ENCODE data around the gene TMEM203. TPM values are rescaled to one million over a fixed set of nuclear protein-coding genes. Genes with fewer than 3 reads are reported as not detected.

Gene TMEM203
- total and polyA plus RNA-seq, 10 of the 15 experiments (the other 5 are each of a cell fraction or from before 2014, with no cell fraction given) = 7.2 to 68.1 (median 33.8) TPM

DNA sequence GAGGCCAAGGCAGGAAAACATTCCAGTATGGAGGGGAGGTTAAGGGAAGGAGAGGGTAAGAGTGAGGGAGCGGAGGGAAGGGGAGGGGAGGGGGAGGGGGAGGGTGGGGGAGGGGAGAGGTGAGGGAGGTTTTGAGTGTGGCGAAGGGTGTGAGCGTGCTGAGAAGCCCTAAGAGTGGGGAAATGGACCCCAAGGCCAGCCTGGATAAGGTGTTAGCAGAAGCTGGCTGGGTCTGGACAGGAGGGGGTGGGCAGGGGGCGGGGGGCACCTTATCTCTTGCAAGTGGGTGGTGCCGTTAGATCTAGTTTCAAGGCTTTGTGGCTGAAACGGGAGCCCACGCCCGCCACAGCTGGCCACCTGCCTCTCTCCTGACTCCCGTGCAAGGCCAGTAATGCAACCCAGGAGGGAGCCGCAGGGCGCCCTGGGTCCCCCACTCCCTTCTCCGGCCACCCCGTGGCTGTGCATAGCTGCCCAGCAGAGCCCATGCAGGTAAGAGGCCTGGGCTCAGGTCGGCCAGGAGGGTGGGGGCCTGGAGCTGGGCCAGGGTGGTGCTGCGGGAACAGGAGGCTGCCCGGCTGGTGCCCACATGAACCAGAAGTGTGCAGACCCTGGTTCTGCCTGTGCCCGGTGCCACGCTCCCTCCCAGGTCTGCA, 22.5 kb upstream of the TMEM203 start:
- 40% methylated on average over 14 of the region's 18 CpGs for WGBS (ENCODE audit: insufficient coverage, insufficient replicate concordance, low lambda C conversion rate, missing lambda C conversion rate)
- Histone ChIP-seq H2AFZ (ENCODE audit: control insufficient read depth, low read depth, low read length) (no peak overlapping the region), H3K9ac (ENCODE audit: control insufficient read depth, insufficient read depth, low read length) (no peak overlapping the region), H3K4me1 (ENCODE audit: control insufficient read depth, insufficient read depth, low read length) (peaks cover 12% of the 10 kb centered on the region), H3K4me2 (ENCODE audit: control insufficient read depth, insufficient read depth) (no peak overlapping the region), H4K20me1 (ENCODE audit: control insufficient read depth, insufficient read depth) (no peaks in the 10 kb centered on the region), H3K27ac (ENCODE audit: control insufficient read depth, insufficient read depth) (no peak overlapping the region), H3K36me3 (ENCODE audit: control insufficient read depth in 2 of 2, insufficient read depth in 2 of 2, low read length in 1 of 2) (no peaks in the 10 kb centered on the region), H3K27me3 (replicated peaks in 1 of 2; ENCODE audit: control insufficient read depth in 2 of 2, insufficient read depth in 2 of 2, low read length in 1 of 2) (no peaks in the 10 kb centered on the region), H3K4me3 (no peak overlapping the region), H3K9me3 (replicated peaks; ENCODE audit: control insufficient read depth, insufficient read depth, low read length) (no peaks in the 10 kb centered on the region), H3K79me2 (ENCODE audit: control insufficient read depth, insufficient read depth, low read length) (no peaks in the 10 kb centered on the region)
- no peak for FAIRE-seq
- no TSS peak for BruUV-seq (replicated peaks)
- CTCF ChIA-PET = interaction anchor here (0.6 to 6.4 kb wide), 20 partner anchors 11 to 277 kb away, joined by 3 to 52 read pairs (median 5); partner anchors contain the start of genes ANAPC2, LRRC26, SSNA1 and TUBB4B
- DNase-seq (ENCODE audit: low read depth, low spot score) = no peak
- TF ChIP-seq CHD4 (IDR thresholded peaks at IDR 0.05) (no peak), RFX5 (IDR thresholded peaks at IDR 0.05; ENCODE audit: low read depth, low read length) (no peak), PAX5 (IDR thresholded peaks at IDR 0.05; ENCODE audit: borderline replicate concordance, low read depth, low read length) (no peak)
- in situ Hi-C loops (cut with MboI) (loop anchor here (5.0 kb wide), 1 partner anchor 106 kb away; no protein-coding TSS in a partner anchor), intact Hi-C loops (cut with micrococcal nuclease; ENCODE audit: unreplicated experiment) (loop anchor here (1.0 to 10.0 kb wide), 2 partner anchors 110 to 183 kb away; partner anchors contain the start of gene NPDC1)
- POLR2A ChIA-PET = interaction anchor here (0.6 to 1.5 kb wide), 5 partner anchors 26 to 132 kb away, joined by 3 to 6 read pairs (median 4); no protein-coding TSS in a partner anchor
- RAD21 ChIA-PET (ENCODE audit: unreplicated experiment) = interaction anchor here (0.6 to 1.9 kb wide), 9 partner anchors 30 to 181 kb away, joined by 3 to 10 read pairs (median 5); partner anchors contain the start of genes DPP7 and SSNA1
- ATAC-seq = no peak
- SMC1A ChIA-PET (ENCODE audit: uncharacterized antibody, unreplicated experiment) = interaction anchor here (0.6 to 3.3 kb wide), 5 partner anchors 101 to 181 kb away, joined by 3 to 11 read pairs (median 3); partner anchors contain the start of gene DPP7

Data from GM12878 (cell line).